ENCODE measurements around the gene GLYATL1.
"Not testable (repeated sequence)": the region's sequence is repeated elsewhere in the genome, so short reads cannot be mapped to it uniquely, and the experiment has no call there.

The GLYATL1 gene

GRCh38 chr11:58994171-58994570, 54.9 kb downstream of the GLYATL1 start:
- DNase-seq, result no peak

- DNase-seq, result no peak
These were observed 59.4 kb downstream of the GLYATL1 start for GRCh38 chr11:58998480-58999290.

- no peak for DNase-seq
These were observed 60.0 kb downstream of the GLYATL1 start for GRCh38 chr11:58999291-58999680.

GRCh38 chr11:59000003-59000402, 60.7 kb downstream of the GLYATL1 start:
- DNase-seq, result no peak

- DNase-seq, result not testable (repeated sequence)
These were observed 62.7 kb downstream of the GLYATL1 start for GRCh38 chr11:59002006-59002405.

Measured in anterior cingulate cortex (tissue), 58 donors.